Measurements from ENCODE around the gene FOXI2.

FOXI2 gene

GRCh38 chr10:127740596-127740995 is 3.6 kb downstream of the FOXI2 start:
- Histone ChIP-seq H3K27ac (ENCODE audit: low read depth, low read length) (no peak overlapping the region), H3K36me3 (ENCODE audit: control insufficient read depth in 1 of 2, insufficient read depth in 2 of 2, low read length in 2 of 2) (no peaks in the 10 kb centered on the region), H3K27me3 (ENCODE audit: control insufficient read depth in 1 of 2, insufficient read depth in 2 of 2, low read length in 2 of 2) (peaks cover 14 to 15% of the 10 kb centered on the region in 2 donors), H3K4me1 (ENCODE audit: control insufficient read depth in 1 of 2, insufficient read depth in 2 of 2, low read length in 2 of 2) (no peaks in the 10 kb centered on the region), H3K4me3 (ENCODE audit: low read depth in 1 of 2, low read length in 2 of 2) (no peak overlapping the region), H3K9ac (ENCODE audit: low read depth in 1 of 2, low read length in 2 of 2) (no peak overlapping the region), H3K9me3 (ENCODE audit: control insufficient read depth in 1 of 2, low read length in 2 of 2) (no peaks in the 10 kb centered on the region)

DNA sequence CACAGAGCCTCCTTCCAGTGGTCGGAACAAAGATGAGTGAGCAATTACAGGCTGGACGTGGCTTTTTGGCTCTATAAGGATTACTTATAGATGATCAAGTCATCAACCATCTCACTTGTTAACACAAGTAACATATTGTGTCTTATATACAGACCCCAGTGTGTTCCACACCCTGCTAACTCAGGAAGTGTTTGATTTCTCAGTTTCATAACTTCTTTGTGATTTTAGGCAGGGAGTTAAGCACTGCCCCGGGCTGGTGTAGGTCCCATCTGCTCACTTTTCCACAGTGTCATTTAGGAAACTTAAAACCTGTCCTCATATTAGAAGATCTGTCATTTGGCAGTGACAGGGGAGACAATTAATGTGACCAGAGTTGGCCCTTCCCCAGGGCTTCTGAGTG is 6.2 kb downstream of the FOXI2 start:
- Histone ChIP-seq H3K4me1 (ENCODE audit: control insufficient read depth in 1 of 2, insufficient read depth in 2 of 2, low read length in 2 of 2) (no peaks in the 10 kb centered on the region), H3K27me3 (ENCODE audit: control insufficient read depth in 1 of 2, insufficient read depth in 2 of 2, low read length in 2 of 2) (peaks cover 4 to 5% of the 10 kb centered on the region in 2 donors), H3K9me3 (ENCODE audit: control insufficient read depth in 1 of 2, low read length in 2 of 2) (no peaks in the 10 kb centered on the region), H3K27ac (ENCODE audit: low read depth, low read length) (no peak overlapping the region), H3K4me3 (ENCODE audit: low read depth in 1 of 2, low read length in 2 of 2) (no peak overlapping the region), H3K9ac (ENCODE audit: low read depth in 1 of 2, low read length in 2 of 2) (no peak overlapping the region), H3K36me3 (ENCODE audit: control insufficient read depth in 1 of 2, insufficient read depth in 2 of 2, low read length in 2 of 2) (no peaks in the 10 kb centered on the region)

DNA sequence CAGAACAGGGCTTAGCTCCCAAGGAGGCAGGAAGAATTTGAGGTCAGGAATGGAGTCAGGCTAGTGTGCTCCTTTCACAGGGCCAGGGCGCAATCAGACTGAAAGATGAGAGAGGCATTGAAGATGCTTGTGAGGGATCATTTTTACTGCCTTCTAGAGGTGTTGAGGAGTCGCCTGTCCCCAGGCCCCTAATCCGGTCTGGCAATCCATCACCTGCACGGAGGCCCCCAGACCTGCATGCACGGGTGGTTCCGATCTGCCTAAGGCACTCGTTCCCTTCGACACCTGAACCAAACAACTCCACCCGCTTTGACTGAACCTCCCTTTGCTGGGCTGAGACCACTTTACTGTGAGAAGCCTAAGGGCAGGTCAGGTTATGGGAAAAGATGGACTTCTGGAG is 8.0 kb downstream of the FOXI2 start:
- Histone ChIP-seq H3K9me3 (ENCODE audit: control insufficient read depth in 1 of 2, low read length in 2 of 2) (no peaks in the 10 kb centered on the region), H3K4me3 (ENCODE audit: low read depth in 1 of 2, low read length in 2 of 2) (no peak overlapping the region), H3K27ac (ENCODE audit: low read depth, low read length) (no peak overlapping the region), H3K9ac (ENCODE audit: low read depth in 1 of 2, low read length in 2 of 2) (no peak overlapping the region), H3K36me3 (ENCODE audit: control insufficient read depth in 1 of 2, insufficient read depth in 2 of 2, low read length in 2 of 2) (no peaks in the 10 kb centered on the region), H3K27me3 (ENCODE audit: control insufficient read depth in 1 of 2, insufficient read depth in 2 of 2, low read length in 2 of 2) (no peaks in the 10 kb centered on the region), H3K4me1 (ENCODE audit: control insufficient read depth in 1 of 2, insufficient read depth in 2 of 2, low read length in 2 of 2) (no peaks in the 10 kb centered on the region)

DNA sequence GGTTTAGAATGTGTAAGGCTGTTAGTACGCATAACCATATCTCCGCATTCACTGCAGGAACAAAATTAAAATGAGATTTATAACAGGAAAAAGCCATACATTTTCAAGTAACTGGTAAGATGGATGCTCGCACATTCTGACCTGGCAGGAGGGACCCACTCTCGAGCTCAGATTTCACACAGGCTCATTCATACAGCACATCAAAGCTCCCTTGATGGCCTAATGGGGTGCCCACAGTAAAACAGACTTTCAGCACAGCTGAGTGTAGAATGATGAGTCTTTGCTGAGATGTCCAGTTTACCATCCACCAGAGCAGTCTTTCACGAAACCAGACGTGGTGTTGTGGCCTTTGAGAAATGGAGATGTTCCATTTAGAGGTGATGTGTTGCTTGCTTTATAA is 8.9 kb downstream of the FOXI2 start:
- no peak overlapping the region for H3K9ac ChIP-seq (ENCODE audit: low read depth in 1 of 2, low read length in 2 of 2)

DNA sequence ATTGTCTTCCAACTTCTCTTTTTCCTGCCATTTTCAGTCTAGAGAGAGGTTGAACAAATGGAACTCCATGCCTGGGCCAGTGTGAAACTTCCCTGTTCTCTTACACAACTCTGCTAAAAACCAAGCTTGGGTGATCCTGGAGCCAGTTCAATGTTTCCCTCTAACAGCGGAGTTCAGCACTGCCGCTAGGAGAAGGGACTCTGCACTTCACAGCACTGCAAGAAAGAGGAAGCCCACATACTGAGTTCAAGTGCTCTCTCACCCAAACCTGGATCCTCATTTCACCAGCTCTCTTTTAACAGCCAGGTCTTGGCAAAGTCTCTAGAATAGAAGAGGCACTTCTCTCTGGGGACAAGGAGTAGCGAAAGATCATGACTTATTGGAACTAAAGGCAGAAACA is 18.8 kb downstream of the FOXI2 start:
- Histone ChIP-seq H3K27me3 (ENCODE audit: control insufficient read depth in 1 of 2, insufficient read depth in 2 of 2, low read length in 2 of 2) (no peaks in the 10 kb centered on the region), H3K27ac (ENCODE audit: low read depth, low read length) (no peak overlapping the region), H3K4me1 (ENCODE audit: control insufficient read depth in 1 of 2, insufficient read depth in 2 of 2, low read length in 2 of 2) (no peaks in the 10 kb centered on the region), H3K4me3 (ENCODE audit: low read depth in 1 of 2, low read length in 2 of 2) (no peak overlapping the region), H3K9ac (ENCODE audit: low read depth in 1 of 2, low read length in 2 of 2) (no peak overlapping the region), H3K9me3 (ENCODE audit: control insufficient read depth in 1 of 2, low read length in 2 of 2) (no peaks in the 10 kb centered on the region), H3K36me3 (ENCODE audit: control insufficient read depth in 1 of 2, insufficient read depth in 2 of 2, low read length in 2 of 2) (no peaks in the 10 kb centered on the region)

More for the DNA sequence above, 8.9 kb downstream of the FOXI2 start:
- no peaks in the 10 kb centered on the region for H3K9me3 ChIP-seq (ENCODE audit: control insufficient read depth in 1 of 2, low read length in 2 of 2)
- H3K27me3 ChIP-seq (ENCODE audit: control insufficient read depth in 1 of 2, insufficient read depth in 2 of 2, low read length in 2 of 2): no peaks in the 10 kb centered on the region
- no peaks in the 10 kb centered on the region for H3K36me3 ChIP-seq (ENCODE audit: control insufficient read depth in 1 of 2, insufficient read depth in 2 of 2, low read length in 2 of 2)
- no peak overlapping the region for H3K4me3 ChIP-seq (ENCODE audit: low read depth in 1 of 2, low read length in 2 of 2)
- no peak overlapping the region for H3K27ac ChIP-seq (ENCODE audit: low read depth, low read length)
- H3K4me1 ChIP-seq (ENCODE audit: control insufficient read depth in 1 of 2, insufficient read depth in 2 of 2, low read length in 2 of 2): no peaks in the 10 kb centered on the region

GRCh38 chr10:127756264-127756663 is 19.3 kb downstream of the FOXI2 start:
- H3K27me3 ChIP-seq (ENCODE audit: control insufficient read depth in 1 of 2, insufficient read depth in 2 of 2, low read length in 2 of 2): no peaks in the 10 kb centered on the region
- no peak overlapping the region for H3K9ac ChIP-seq (ENCODE audit: low read depth in 1 of 2, low read length in 2 of 2)
- no peaks in the 10 kb centered on the region for H3K4me1 ChIP-seq (ENCODE audit: control insufficient read depth in 1 of 2, insufficient read depth in 2 of 2, low read length in 2 of 2)
- no peak overlapping the region for H3K27ac ChIP-seq (ENCODE audit: low read depth, low read length)
- H3K9me3 ChIP-seq (ENCODE audit: control insufficient read depth in 1 of 2, low read length in 2 of 2): no peaks in the 10 kb centered on the region
- no peak overlapping the region for H3K4me3 ChIP-seq (ENCODE audit: low read depth in 1 of 2, low read length in 2 of 2)
- no peaks in the 10 kb centered on the region for H3K36me3 ChIP-seq (ENCODE audit: control insufficient read depth in 1 of 2, insufficient read depth in 2 of 2, low read length in 2 of 2)

DNA sequence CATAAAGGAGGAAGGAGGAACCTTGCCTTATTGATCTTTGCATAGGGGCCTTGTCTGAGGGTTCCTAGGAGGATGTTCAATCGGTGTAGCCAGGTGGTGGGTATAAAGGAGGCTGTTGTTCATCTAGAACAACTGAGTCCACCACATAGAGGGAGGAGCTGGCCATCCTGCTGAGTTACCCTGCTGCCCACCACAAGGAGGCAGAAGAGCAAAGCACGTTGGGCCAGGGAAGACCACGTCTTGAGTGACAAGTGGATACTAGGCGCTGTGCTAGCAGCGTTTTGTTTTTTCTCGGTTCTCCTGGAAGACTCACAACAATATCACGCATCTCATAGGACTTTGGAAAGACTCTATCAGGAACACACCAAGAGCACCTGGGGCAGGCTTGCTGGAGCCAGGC is 20.0 kb downstream of the FOXI2 start:
- H3K9ac ChIP-seq (ENCODE audit: low read depth in 1 of 2, low read length in 2 of 2): no peak overlapping the region
- no peaks in the 10 kb centered on the region for H3K36me3 ChIP-seq (ENCODE audit: control insufficient read depth in 1 of 2, insufficient read depth in 2 of 2, low read length in 2 of 2)
- no peaks in the 10 kb centered on the region for H3K9me3 ChIP-seq (ENCODE audit: control insufficient read depth in 1 of 2, low read length in 2 of 2)
- H3K4me3 ChIP-seq (ENCODE audit: low read depth in 1 of 2, low read length in 2 of 2): no peak overlapping the region
- H3K27me3 ChIP-seq (ENCODE audit: control insufficient read depth in 1 of 2, insufficient read depth in 2 of 2, low read length in 2 of 2): no peaks in the 10 kb centered on the region
- no peaks in the 10 kb centered on the region for H3K4me1 ChIP-seq (ENCODE audit: control insufficient read depth in 1 of 2, insufficient read depth in 2 of 2, low read length in 2 of 2)
- no peak overlapping the region for H3K27ac ChIP-seq (ENCODE audit: low read depth, low read length)

DNA sequence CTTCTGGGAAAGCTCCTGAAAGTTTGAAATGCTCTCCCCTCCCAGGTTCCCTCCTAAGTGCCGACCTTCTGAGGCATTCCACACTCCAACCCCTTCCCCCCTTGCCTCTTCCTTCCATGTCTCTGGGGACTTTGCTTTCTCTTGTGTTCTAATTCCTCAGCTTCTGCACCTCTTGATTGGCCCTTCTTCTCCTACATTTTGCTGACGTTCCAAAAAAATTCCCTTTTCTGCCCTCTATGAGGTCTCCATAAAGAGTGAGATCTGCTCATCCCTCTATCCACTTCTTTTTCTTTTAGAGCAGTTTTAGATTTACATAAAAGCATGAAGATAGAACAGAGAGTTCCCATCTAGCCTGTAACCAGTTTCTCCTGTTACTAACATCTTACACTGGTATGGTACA is 22.3 kb downstream of the FOXI2 start:
- H3K27ac ChIP-seq (ENCODE audit: low read depth, low read length): no peak overlapping the region
- no peaks in the 10 kb centered on the region for H3K4me1 ChIP-seq (ENCODE audit: control insufficient read depth in 1 of 2, insufficient read depth in 2 of 2, low read length in 2 of 2)
- no peak overlapping the region for H3K9ac ChIP-seq (ENCODE audit: low read depth in 1 of 2, low read length in 2 of 2)
- H3K27me3 ChIP-seq (ENCODE audit: control insufficient read depth in 1 of 2, insufficient read depth in 2 of 2, low read length in 2 of 2): peaks cover 0 to 2% of the 10 kb centered on the region in 2 donors
- no peaks in the 10 kb centered on the region for H3K9me3 ChIP-seq (ENCODE audit: control insufficient read depth in 1 of 2, low read length in 2 of 2)
- no peaks in the 10 kb centered on the region for H3K36me3 ChIP-seq (ENCODE audit: control insufficient read depth in 1 of 2, insufficient read depth in 2 of 2, low read length in 2 of 2)
- H3K4me3 ChIP-seq (ENCODE audit: low read depth in 1 of 2, low read length in 2 of 2): no peak overlapping the region

- H3K4me3 ChIP-seq (ENCODE audit: low read depth in 1 of 2, low read length in 2 of 2): no peak overlapping the region
- no peak overlapping the region for H3K27ac ChIP-seq (ENCODE audit: low read depth, low read length)
These were observed 25.9 kb downstream of the FOXI2 start for GRCh38 chr10:127762925-127763324.

DNA sequence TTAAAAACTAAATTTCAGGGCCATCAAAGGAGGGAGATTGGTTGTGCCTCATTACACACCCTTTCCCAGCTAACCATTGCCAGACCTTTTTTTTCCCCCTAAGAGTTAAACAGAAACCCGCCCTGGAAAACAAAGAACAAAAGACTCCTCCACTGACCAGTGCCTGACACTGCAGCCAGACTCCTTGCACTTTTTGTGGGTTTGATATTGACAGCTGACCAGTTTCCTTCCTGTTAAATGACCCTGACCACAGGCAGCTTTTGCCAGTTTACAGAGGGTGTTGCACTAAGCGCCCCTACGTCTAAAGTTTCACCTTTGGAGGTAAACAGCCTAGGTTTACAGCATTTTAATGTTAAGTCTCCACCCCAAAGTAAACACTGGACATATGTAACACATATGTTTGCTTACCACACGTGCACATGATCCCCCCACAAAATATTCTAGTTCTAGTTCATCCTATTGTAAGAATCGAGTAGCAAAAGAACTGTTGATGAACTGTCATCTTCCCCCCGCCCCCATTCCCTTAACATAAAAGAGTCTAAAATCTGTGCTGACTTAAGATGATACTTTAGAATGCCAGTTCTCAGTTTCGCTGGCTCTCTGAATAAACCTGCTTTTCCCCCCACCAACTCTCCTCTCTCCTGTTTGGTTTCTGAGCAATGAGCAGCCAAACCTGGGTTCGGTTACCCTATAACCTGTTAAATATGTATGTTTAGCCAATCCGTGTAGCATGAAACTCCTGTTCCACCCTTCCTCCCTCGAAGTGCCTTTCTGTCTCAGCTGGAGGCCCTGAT is 38.0 kb downstream of the FOXI2 start:
- no peaks in the 10 kb centered on the region for H3K4me1 ChIP-seq (ENCODE audit: control insufficient read depth in 1 of 2, insufficient read depth in 2 of 2, low read length in 2 of 2)

More at GRCh38 chr10:127762925-127763324, 25.9 kb downstream of the FOXI2 start:
- H3K9me3 ChIP-seq (ENCODE audit: control insufficient read depth in 1 of 2, low read length in 2 of 2): no peaks in the 10 kb centered on the region
- no peaks in the 10 kb centered on the region for H3K36me3 ChIP-seq (ENCODE audit: control insufficient read depth in 1 of 2, insufficient read depth in 2 of 2, low read length in 2 of 2)
- H3K9ac ChIP-seq (ENCODE audit: low read depth in 1 of 2, low read length in 2 of 2): no peak overlapping the region
- H3K27me3 ChIP-seq (ENCODE audit: control insufficient read depth in 1 of 2, insufficient read depth in 2 of 2, low read length in 2 of 2): peaks cover 0 to 2% of the 10 kb centered on the region in 2 donors
- H3K4me1 ChIP-seq (ENCODE audit: control insufficient read depth in 1 of 2, insufficient read depth in 2 of 2, low read length in 2 of 2): no peaks in the 10 kb centered on the region

More for the DNA sequence above, 38.0 kb downstream of the FOXI2 start:
- Histone ChIP-seq H3K27ac (ENCODE audit: low read depth, low read length) (no peak overlapping the region), H3K4me3 (ENCODE audit: low read depth in 1 of 2, low read length in 2 of 2) (no peak overlapping the region), H3K9me3 (ENCODE audit: control insufficient read depth in 1 of 2, low read length in 2 of 2) (no peaks in the 10 kb centered on the region), H3K9ac (ENCODE audit: low read depth in 1 of 2, low read length in 2 of 2) (no peak overlapping the region), H3K27me3 (ENCODE audit: control insufficient read depth in 1 of 2, insufficient read depth in 2 of 2, low read length in 2 of 2) (no peaks in the 10 kb centered on the region), H3K36me3 (ENCODE audit: control insufficient read depth in 1 of 2, insufficient read depth in 2 of 2, low read length in 2 of 2) (no peaks in the 10 kb centered on the region)
